ENCODE results near the gene IRAK3.

The IRAK3 gene

DNA sequence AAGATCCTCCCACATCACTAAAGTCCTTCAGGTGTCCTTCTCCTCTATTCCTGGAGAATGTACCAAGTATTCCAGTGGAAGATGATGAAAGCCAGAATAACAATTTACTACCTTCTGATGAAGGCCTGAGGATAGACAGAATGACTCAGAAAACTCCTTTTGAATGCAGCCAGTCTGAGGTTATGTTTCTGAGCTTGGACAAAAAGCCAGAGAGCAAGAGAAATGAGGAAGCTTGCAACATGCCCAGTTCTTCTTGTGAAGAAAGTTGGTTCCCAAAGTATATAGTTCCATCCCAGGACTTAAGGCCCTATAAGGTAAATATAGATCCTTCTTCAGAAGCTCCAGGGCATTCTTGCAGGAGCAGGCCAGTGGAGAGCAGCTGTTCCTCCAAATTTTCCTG is 58.7 kb downstream of the IRAK3 start:
- TF ChIP-seq ZFX (IDR thresholded peaks at IDR 0.05; ENCODE audit: borderline replicate concordance): no peak
- TF ChIP-seq, protein P1, sequence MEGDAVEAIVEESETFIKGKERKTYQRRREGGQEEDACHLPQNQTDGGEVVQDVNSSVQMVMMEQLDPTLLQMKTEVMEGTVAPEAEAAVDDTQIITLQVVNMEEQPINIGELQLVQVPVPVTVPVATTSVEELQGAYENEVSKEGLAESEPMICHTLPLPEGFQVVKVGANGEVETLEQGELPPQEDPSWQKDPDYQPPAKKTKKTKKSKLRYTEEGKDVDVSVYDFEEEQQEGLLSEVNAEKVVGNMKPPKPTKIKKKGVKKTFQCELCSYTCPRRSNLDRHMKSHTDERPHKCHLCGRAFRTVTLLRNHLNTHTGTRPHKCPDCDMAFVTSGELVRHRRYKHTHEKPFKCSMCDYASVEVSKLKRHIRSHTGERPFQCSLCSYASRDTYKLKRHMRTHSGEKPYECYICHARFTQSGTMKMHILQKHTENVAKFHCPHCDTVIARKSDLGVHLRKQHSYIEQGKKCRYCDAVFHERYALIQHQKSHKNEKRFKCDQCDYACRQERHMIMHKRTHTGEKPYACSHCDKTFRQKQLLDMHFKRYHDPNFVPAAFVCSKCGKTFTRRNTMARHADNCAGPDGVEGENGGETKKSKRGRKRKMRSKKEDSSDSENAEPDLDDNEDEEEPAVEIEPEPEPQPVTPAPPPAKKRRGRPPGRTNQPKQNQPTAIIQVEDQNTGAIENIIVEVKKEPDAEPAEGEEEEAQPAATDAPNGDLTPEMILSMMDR (IDR thresholded peaks at IDR 0.05): no peak
- H3K27ac ChIP-seq: no peak overlapping the region

DNA sequence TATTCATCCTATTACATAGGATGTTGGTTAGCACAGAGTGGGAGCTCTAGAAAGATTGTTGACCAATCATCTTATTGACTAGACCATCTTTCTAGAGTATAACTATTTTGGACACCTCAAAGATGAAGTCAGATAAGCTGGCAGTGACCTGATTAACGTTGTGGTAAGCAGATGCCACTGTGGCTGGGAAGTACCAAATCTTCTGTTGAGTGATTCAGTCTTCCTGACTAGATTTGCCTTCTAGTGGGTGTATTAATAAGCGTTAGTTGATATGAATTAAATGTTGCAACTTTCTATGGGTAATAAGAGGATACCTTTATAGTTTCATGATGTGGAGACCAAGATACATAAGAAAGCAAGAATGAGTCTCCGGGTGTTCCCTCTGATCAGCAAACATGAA is 62.0 kb downstream of the IRAK3 start:
- no peak for TF ChIP-seq ZFX (IDR thresholded peaks at IDR 0.05; ENCODE audit: borderline replicate concordance)
- TF ChIP-seq, protein P1 (IDR thresholded peaks at IDR 0.05): no peak
- no peak overlapping the region for H3K27ac ChIP-seq

DNA sequence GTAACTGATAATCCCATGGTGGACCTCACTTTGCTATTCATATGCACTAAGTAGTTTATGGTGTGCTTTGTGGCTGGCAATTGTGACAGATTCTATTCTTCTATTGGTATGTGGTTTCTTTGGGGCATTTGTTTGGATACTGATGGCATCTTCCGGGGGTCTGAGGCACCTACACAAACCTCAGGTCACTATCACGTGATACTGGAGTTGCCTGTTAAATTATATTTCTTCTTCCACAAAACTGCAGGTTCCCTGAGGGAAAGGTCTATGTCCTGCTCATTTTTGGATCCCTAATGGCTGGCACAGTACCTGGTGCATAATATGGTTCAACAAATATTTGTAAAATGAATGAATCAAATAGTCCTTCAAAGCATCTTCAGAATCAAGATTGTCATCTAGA is 63.8 kb downstream of the IRAK3 start:
- H3K27ac ChIP-seq: no peak overlapping the region
- TF ChIP-seq, protein P1 (IDR thresholded peaks at IDR 0.05): no peak
- TF ChIP-seq ZFX (IDR thresholded peaks at IDR 0.05; ENCODE audit: borderline replicate concordance): no peak

DNA sequence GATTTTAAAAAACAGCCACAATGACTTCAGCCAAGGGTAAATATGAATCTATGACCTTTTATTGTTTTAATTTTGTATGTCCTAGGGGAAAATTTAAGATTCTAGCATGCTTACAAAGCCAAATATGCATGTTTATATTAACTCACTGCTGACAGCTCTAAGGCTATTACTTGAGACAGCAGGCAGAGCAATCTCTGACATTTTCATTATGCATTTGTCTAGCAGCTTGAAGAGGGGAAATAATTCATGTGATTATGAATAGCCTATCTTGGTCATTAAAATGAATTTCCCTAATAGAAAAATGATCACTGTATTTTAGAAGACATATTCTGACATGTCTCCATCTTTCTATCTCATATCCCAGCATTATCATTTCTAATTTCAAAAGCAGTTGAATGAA is 66.7 kb downstream of the IRAK3 start:
- TF ChIP-seq, protein P1 (IDR thresholded peaks at IDR 0.05): no peak
- no peak overlapping the region for H3K27ac ChIP-seq

DNA sequence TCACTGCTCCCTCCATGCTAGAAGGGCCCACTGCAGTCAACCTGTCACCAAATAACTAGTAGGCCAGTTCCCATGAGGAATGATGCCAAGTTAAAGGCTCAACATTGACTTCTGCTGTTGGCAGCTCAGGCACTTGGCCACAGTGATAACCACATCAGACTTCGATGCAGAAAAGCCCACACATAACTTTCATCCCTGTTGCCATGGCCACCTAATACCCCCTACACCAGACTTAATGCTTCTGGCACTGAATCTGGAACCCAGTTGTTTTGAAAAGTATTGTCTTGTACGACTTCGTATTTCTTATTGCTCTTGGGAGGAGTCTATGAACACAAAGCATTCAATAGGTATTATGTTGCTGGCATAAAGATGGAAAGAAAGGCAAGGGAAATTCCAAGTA is 69.0 kb downstream of the IRAK3 start:
- TF ChIP-seq, protein P1 (IDR thresholded peaks at IDR 0.05): no peak
- TF ChIP-seq ZFX (IDR thresholded peaks at IDR 0.05; ENCODE audit: borderline replicate concordance): no peak
- H3K27ac ChIP-seq: no peak overlapping the region

DNA sequence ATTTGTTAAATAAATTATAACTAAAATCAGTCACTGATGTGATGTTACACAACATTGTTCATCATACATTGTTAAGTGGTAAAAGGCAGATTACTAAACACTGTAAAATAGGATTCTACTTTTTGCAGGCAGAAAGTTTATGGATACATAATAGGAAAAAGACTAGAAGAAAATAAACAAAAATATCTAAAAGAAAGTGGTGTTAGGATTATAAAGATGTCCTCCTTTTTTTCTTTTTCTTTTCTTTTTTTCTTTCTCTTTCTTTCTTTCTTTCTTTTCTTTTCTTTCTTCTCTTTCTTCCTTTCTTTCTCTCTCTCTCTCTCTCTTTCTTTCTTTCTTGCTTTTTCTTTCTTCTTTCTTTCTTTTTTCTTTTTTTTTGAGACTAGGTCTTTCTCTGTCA is 73.7 kb downstream of the IRAK3 start:
- TF ChIP-seq, protein P1 (IDR thresholded peaks at IDR 0.05): no peak
- no peak for TF ChIP-seq ZFX (IDR thresholded peaks at IDR 0.05; ENCODE audit: borderline replicate concordance)
- H3K27ac ChIP-seq: no peak overlapping the region

DNA sequence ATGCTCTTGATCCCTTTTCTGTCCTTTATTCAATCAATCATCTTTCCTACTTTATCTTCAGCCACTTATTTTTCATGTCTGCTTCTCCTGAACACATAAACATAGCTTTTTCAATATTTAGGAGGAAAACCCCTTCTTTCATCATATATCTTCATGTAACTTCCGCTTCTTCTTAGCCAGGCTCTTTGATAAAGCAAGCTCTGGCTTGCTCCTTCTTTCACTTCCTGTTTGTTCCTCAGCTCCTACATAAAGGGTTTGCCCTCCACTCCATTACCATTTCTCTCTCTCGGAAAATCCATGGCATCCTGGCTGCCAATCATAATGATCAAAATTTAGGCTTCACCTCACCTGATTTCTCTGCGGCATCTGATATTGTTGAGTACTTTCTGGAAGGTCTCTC is 79.5 kb downstream of the IRAK3 start:
- TF ChIP-seq ZFX (IDR thresholded peaks at IDR 0.05; ENCODE audit: borderline replicate concordance): no peak
- TF ChIP-seq, protein P1 (IDR thresholded peaks at IDR 0.05): no peak
- H3K27ac ChIP-seq: no peak overlapping the region

Measured in 22Rv1 (cell line).